COLO829 (cell line): Measurements from ENCODE around the gene ALK.

Experiments
- DNase-seq: peaks from one replicate; pipeline ENCODE4 v3.0.0; 2012; ENCODE audit warnings: low spot score

Gene ALK

GRCh38 chr2:29223257-29223656 is 698.1 kb downstream of the ALK start:
- no peak for DNase-seq

DNA sequence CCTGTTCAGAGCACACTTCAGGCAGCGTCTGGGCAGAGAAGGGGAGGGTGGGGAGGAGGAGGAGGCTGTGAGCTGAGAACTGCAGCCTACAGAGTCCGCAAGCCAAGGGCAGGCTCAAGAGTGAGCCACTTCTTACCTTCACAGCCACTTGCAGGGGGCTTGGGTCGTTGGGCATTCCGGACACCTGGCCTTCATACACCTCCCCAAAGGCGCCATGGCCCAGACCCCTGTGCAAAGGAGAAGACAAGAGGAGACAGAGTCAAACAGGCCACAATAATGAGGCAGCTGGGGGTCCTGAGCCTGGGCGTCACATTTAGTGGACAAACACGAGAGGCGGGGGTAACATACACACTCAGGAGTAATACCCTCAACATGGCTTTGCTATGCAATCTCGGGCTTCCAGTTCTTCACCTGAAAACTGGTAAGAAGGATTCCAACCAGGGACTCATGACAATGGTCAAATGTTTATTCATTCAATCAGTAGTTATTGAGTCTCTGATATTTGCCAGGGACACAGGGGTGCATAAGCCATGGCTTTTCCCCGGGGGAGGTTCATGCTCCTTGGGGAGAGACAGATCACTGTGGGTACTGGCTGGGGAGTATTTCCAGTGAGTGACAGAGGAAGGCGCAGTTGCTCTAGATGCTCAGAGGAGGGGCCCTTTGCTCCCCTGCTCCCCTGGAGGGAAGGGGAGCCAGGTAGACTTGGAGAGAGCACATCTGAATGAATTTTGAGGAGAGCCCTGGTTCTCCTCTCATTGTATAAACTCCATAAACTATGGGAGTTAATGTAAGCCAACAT is 698.8 kb downstream of the ALK start:
- DNase-seq, result no peak

GRCh38 chr2:29220506-29221270 is 700.7 kb downstream of the ALK start:
- no peak for DNase-seq

GRCh38 chr2:29219374-29219773 is 702.0 kb downstream of the ALK start:
- no peak for DNase-seq

GRCh38 chr2:29218550-29219125 is 702.7 kb downstream of the ALK start:
- no peak for DNase-seq

DNA sequence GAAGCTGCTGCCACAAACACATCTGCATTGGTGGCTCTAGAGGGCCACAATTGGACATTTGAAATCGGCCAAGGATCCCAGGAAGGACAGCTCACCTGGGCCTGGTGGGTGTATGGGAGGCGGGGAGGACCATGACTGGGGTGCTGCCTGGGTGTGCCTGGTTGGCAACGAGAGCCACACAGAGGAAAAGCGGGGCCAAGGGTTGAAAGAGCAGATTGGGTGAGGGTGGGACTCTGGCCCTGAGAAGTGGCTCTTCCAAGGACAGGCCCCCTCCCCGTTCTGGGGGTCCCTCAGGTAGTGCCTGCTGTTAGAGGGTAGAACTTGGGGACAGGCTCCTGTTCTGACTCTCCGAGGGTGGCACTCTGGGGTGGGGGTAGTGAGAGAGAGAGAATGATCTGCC is 703.3 kb downstream of the ALK start:
- no peak for DNase-seq

GRCh38 chr2:29216609-29216909 is 704.8 kb downstream of the ALK start:
- no peak for DNase-seq

GRCh38 chr2:29215739-29216608 is 705.4 kb downstream of the ALK start:
- DNase-seq, result no peak

DNA sequence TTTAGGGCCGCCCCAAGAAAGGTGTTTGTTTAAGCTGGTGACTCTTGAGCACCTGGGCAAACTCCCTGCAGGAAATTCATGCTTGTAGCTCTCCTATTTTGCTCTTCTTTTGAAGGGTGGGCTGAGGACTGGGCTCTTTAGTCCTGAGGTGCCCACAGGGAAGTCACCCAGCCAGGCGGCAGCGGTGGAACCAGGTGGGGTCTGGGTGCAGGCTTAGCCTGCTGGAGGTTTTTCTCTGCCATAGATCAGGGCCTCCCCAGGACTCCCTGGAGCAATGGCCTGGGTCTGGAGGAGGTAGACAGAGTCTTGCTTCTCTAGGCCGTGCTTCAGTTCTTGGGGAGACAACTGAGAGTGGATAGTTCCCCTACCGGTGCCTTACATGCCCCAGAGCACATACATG is 706.3 kb downstream of the ALK start:
- DNase-seq, result no peak

GRCh38 chr2:29213888-29214291 is 707.5 kb downstream of the ALK start:
- DNase-seq, result no peak

GRCh38 chr2:29212009-29212408 is 709.4 kb downstream of the ALK start:
- DNase-seq, result no peak

GRCh38 chr2:29209551-29209950 is 711.8 kb downstream of the ALK start:
- no peak for DNase-seq

DNA sequence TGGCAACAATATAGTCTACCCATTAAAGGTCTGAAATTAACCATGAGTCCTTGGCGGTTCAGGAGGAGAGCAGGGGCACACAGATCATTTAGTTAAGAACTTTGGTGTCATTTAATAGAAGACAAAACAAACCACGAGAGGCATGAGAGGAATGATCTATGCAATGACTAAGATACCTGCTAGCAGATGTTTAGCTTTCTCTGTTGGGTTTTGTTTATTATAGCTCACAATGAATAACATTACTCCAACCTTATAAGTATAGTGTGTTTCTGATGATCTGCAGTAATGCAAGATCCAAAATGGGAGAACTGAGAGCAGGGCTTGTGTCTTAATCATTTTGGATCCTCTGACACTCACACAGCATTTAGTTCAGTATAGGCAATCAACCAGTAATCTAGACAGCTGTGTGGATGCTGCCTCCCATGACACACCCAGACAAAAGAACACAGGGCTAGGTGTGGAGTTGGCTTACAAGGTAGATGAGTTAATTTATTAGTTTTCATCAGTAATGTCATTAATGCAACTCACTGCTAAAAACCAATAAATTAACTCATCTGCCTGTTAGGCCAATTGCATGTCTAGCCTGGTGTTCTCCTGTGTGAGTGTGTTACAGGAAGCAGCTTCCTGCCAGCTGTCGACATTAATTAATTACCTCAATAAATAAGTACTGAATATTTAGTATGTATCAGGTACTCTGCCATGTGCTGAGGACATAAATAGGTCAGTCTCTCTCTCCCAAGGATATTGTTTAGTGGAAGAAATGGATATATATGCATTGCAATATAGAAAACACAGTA is 713.8 kb downstream of the ALK start:
- no peak for DNase-seq

DNA sequence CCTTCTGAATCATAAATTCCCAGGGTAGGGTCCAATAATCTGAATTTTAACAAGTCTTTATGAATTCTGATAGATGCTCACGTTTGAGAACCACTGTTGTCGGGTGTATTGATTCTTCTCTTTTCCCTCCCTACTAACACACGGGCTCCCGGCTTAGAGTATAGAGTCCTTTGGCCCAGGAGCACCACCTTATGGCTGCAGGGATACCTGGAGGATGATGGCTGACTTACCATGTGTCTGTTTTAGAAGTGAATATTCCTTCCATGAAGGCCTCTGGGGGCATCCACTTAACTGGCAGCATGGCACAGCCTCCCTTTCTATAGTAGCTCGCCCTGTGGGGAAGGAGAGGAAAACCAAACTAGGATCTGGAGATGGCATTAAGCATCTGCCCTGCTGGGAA is 714.4 kb downstream of the ALK start:
- no peak for DNase-seq

DNA sequence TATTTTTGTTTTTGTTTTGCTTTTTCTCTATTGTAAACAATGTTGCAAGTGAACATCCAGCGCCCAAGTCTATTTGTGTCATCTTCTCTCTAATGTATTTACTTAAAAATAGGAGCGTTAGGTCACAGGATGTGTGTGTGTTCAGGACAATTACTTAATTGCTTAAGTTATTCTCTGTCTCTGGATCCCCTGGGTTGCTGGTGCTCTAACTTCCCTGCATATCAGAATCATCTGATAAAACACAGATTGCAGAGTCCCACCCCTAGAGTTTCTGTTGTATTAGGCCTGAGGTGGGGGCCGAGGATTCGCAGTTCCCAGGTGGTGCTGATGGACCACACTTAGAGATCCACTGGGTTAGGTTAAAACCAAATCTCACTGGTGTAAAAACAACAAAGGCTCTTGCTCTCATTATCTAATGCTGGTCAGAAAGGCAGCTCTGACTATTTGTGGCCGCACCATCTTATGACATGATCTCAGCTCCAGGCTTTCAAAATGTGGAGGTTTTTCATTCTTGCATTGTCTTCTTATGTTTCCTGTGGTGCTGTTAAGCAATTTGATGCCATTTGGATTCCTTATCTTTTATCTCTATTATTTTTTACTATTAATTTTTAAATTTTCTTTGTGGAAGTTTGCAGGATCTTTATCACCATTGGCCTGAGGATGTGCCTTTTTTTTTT is 718.4 kb downstream of the ALK start:
- no peak for DNase-seq

DNA sequence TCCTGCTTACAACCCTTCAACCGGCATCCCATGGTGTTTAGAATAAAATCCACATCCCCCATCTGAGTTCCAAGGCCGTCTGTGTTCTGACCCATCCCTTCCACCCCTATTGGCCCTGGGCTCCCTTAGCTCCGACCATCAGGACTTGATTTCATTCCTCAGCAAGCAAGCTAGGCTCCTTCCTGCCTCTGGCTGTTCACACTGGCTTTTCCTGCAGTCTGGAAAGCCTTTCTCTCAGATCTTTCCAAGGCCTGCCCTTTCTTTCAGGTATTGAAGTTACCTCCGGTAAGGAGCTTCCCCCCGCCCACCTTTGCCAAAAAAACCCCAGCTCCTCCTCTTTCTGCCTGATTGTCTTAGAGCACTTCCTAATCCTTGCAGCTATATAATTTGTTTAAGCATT is 719.4 kb downstream of the ALK start:
- no peak for DNase-seq

DNA sequence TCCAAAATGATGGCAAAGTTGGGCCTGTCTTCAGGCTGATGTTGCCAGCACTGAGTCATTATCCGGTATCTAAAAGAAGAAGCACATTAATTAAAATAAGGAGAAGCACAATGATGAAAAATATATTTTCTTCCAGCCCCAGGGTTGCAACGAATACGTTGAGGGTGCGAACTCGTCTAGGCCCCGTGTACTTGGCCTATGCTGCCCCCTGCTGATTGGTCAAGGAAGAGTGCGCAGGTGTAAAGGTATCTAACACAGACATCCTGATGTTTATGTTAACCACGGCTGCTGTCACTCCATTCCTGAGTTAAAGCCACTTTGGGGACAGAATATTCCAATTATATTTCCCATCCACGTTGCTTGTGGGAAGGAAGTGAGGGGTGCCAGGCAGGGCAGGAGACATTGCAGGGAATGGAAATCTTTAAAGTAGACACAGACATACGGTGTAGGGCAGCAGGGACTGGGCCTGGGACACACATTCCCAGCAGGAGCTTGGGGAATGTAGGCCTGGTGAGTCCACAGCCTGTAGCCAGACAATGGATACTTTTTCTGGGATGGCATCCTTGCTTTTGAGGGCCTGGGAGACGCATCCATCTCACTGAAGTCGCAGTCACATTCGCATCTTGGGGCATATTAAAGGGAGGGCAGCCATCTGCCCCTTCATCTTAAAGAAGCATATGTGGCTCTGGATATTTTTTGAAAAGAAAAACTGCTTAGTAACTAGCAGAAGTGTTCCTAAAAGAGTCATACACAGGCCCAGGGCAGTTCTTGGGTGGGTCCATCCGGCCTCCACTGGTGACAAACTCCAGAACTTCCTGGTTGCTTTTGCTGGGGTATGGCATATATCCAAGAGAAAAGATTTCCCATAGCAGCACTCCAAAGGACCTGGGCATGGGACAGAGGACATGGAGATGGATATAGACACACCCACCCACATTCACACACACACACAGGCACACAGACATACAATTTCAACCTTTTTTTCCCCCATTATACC is 724.3 kb downstream of the ALK start:
- DNase-seq, result peak; percentile 72

- no peak for DNase-seq
These were observed 725.6 kb downstream of the ALK start for GRCh38 chr2:29195796-29196195.

DNA sequence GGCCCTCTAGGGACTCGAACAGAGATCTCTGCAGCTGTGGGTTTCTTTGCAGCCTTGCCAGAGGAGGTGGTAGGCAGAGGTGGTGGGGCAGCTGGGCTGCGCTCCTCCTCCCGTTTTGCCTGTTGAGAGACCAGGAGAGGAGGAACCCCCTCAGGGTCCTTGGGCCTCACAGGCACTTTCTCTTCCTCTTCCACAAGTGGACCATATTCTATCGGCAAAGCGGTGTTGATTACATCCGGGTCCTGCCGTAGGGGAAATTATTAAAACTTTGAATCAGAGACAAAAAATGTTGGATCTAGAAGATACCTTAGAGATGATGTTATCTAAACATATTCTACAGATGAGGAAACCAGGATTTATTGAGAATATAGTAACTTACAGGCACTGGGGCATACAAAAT is 727.7 kb downstream of the ALK start:
- no peak for DNase-seq

- no peak for DNase-seq
These were observed 728.3 kb downstream of the ALK start for GRCh38 chr2:29193111-29193510.
